Common myeloid progenitor, CD34-positive (primary cell): Measurements from ENCODE around the gene HAPSTR1.
"Not testable (repeated sequence)": the region's sequence is repeated elsewhere in the genome, so short reads cannot be mapped to it uniquely, and the experiment has no call there.

ENCODE experiments used
- CTCF ChIA-PET: fragments of 350-600 bp; sonication (Branson Sonifier 250); formaldehyde crosslinking; loops from one replicate; lab custom pipeline; 2021; ENCODE audit warnings: antibody characterized with exemption; lab: Charles Lee
- POLR2A ChIA-PET: fragments of 350-600 bp; sonication (Branson Sonifier 250); formaldehyde crosslinking; loops from one replicate; lab custom pipeline; 2021; ENCODE audit warnings: antibody characterized with exemption; lab: Charles Lee
- DNase-seq, 3 donors: peaks; one replicate each; pipeline versions ENCODE4 v3.0.0 to v3.0.0-alpha.2; 2013
- H3K27ac ChIP-seq, 2 experiments: 1 replicate in 1 of 2; 2 replicates in 1 of 2; pipeline ENCODE4 v1.7.0; 2013; ENCODE audit warnings: inconsistent platforms in 2 of 2, low read length in 2 of 2, mild to moderate bottlenecking in 2 of 2, low read depth in 1 of 2, moderate library complexity in 1 of 2; ENCODE audit not compliant: severe bottlenecking in 2 of 2, insufficient read depth in 1 of 2, poor library complexity in 1 of 2
- H3K27me3 ChIP-seq, 5 experiments: replicated peaks in 2 of 5; 1 replicate in 3 of 5; 2 replicates in 2 of 5; pipeline versions ENCODE4 v1.6.1 to v1.7.0; 2013; ENCODE audit warnings: low read length in 4 of 5, mild to moderate bottlenecking in 2 of 5, moderate library complexity in 2 of 5, inconsistent platforms in 1 of 5; ENCODE audit not compliant: insufficient read depth in 5 of 5, control insufficient read depth in 4 of 5
- H3K36me3 ChIP-seq, 4 experiments: 1 replicate in 2 of 4; 2 replicates in 2 of 4; pipeline versions ENCODE4 v1.6.1 to v1.7.0; 2013; ENCODE audit warnings: low read length in 3 of 4, control low read depth in 1 of 4, mild to moderate bottlenecking in 1 of 4; ENCODE audit not compliant: control insufficient read depth in 4 of 4, insufficient read depth in 4 of 4
- H3K4me1 ChIP-seq, 4 experiments: 1 replicate in 3 of 4; 2 replicates in 1 of 4; pipeline versions ENCODE4 v1.6.1 to v1.7.1; 2013; ENCODE audit warnings: low read length in 3 of 4, mild to moderate bottlenecking in 3 of 4, control low read depth in 1 of 4, inconsistent platforms in 1 of 4, moderate library complexity in 1 of 4; ENCODE audit not compliant: control insufficient read depth in 4 of 4, insufficient read depth in 4 of 4; ENCODE audit errors: control extremely low read depth in 1 of 4
- H3K4me3 ChIP-seq, 7 experiments: 1 replicate in 4 of 7; 2 replicates in 3 of 7; pipeline versions ENCODE4 v1.5.1 to v1.7.0; 2013; ENCODE audit warnings: mild to moderate bottlenecking in 7 of 7, low read length in 6 of 7, moderate library complexity in 6 of 7, inconsistent platforms in 2 of 7, low read depth in 2 of 7, control low read depth in 1 of 7; ENCODE audit not compliant: insufficient read depth in 4 of 7, control insufficient read depth in 1 of 7; ENCODE audit errors: extremely low read depth in 1 of 7
- H3K9me3 ChIP-seq, 5 experiments: 1 replicate in 4 of 5; 2 replicates in 1 of 5; pipeline versions ENCODE4 v1.6.1 to v1.7.1; 2013; ENCODE audit warnings: low read length in 4 of 5, mild to moderate bottlenecking in 2 of 5, inconsistent platforms in 1 of 5, low read depth in 1 of 5, moderate library complexity in 1 of 5; ENCODE audit not compliant: control insufficient read depth in 4 of 5, insufficient read depth in 2 of 5; ENCODE audit errors: control extremely low read depth in 1 of 5
- WGBS: methylation state at CpG from one replicate; pipeline ENCODE4 v1.1.5; 2013; ENCODE audit not compliant: insufficient coverage; 5-methylcytosine and 5-hydroxymethylcytosine counted together

The HAPSTR1 gene

DNA sequence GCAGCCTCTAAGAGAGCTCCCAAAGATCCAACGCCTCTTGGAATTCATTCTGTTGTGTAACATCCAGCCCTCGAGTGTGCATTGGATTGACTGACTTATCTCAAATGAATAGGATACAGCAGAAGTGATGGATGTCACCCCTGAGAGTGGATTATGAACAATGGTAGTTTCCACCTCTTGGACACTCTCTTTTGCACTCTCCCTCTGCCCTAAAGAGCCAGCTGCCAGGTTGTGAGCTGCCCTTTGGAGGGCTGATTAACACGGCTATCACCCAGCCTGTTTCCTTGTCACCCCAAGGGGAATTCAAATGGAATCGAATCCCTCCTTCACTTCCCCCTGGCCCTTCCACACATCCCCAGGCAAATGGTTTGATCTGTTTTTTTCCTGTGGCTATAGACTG lies 21.2 kb upstream of the HAPSTR1 start:
- no peaks in the 10 kb centered on the region for H3K27me3 ChIP-seq
- H3K9me3 ChIP-seq: peaks cover 0 to 3% (median 0%) of the 10 kb centered on the region in 5 experiments
- ChIA-PET CTCF (no interaction called here), POLR2A (no interaction called here)
- H3K27ac ChIP-seq: no peak overlapping the region
- H3K4me3 ChIP-seq: no peak overlapping the region
- no peaks in the 10 kb centered on the region for H3K4me1 ChIP-seq
- no peaks in the 10 kb centered on the region for H3K36me3 ChIP-seq
- WGBS: 80% methylated on average over 2 of the region's 4 CpGs
- no peak for DNase-seq

DNA sequence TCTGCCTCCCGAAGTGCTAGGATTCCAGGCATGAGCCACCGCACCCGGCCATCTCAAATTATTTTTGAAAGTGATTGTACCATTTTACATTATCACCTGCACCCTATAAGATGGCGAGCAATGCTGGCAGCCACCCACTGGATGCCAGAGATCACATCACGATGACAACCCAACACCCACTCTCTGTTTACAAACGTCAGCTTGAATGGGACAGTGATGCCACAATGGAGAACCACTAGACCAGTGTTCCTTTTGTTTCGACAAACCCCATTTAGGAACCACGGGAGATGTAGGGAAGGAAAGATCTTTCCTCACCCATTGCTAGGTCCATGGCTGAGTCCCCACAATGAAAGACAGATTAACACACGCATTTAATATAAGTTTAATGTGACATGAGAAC lies 20.1 kb upstream of the HAPSTR1 start:
- H3K4me1 ChIP-seq: peaks cover 0 to 2% (median 0%) of the 10 kb centered on the region in 4 experiments
- WGBS: 90% methylated on average over 6 of the region's 9 CpGs
- H3K27me3 ChIP-seq: no peaks in the 10 kb centered on the region
- no peak for DNase-seq
- H3K36me3 ChIP-seq: no peaks in the 10 kb centered on the region
- H3K9me3 ChIP-seq: peaks cover 0 to 3% (median 0%) of the 10 kb centered on the region in 5 experiments
- CTCF ChIA-PET: no interaction called here
- no peak overlapping the region for H3K27ac ChIP-seq
- H3K4me3 ChIP-seq: no peak overlapping the region
- POLR2A ChIA-PET: no interaction called here

DNA sequence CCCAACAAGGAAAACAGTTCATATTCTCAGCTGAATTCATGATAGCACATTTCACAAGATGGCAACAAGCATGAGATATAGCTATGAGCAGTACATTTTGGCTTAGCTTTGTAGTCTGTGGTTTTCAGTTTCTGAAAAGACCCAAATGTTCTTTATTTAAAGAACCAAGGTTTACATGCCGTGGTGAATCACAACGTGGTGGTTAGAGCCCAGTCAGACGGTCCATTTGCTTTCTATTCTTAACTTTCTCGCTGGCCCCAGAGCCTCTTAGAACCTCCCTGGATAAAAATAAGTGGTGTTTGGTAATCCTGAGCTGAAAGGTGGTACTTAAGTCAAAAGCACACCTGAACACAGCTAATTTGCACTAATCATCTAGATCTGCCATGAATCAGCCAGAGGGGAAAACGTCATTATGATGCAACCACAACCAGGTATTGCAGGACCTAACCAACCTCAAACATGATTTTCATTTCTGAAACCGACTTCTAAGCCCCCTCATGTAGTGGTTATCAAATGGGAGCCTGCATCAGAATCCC lies 18.6 kb upstream of the HAPSTR1 start:
- Histone ChIP-seq H3K4me1 (peaks cover 0 to 14% (median 0%) of the 10 kb centered on the region in 4 experiments), H3K4me3 (no peak overlapping the region), H3K27me3 (no peaks in the 10 kb centered on the region), H3K27ac (no peak overlapping the region), H3K9me3 (peaks cover 0 to 3% (median 0%) of the 10 kb centered on the region in 5 experiments), H3K36me3 (no peaks in the 10 kb centered on the region)
- ChIA-PET POLR2A (no interaction called here), CTCF (no interaction called here)
- peak in 1 of 3 donors; percentile 7 for DNase-seq
- WGBS: 68% methylated on average over 4 of the region's 6 CpGs

DNA sequence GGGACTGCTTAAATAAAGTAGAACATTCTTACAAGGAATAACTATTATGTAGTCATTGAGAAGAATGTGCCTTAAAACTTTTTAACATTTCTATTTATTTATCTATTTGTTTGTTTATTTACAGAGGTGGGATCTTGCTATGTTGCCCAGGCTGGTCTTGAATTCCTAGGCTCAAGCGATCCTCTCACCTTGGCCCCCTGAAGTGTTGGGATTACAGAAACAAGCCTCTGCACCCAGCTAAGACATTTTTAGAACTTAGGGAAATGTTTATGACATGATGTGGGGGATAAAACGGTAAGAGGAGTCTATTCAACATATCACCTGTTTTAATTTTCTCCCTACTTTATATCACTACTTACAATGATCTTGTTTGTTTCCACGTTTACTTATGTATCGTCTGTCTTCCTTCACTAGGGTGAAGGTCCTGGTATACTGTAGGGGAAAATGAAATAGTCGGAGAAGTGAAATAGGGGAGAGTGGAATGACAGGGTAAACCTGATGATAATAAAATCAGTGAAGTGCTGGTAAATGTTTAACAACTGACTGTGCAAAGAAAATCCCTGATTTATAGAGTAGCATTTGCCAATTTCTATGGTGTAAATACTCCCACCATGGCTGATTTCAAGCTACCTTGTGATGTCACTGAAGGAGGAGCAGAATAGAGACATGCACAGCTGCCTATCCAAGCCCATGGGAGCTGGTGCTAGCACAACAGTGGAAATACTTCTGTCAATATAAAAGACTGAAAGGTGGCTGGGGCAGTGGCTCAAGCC lies 16.0 kb upstream of the HAPSTR1 start:
- Histone ChIP-seq H3K27me3 (no peaks in the 10 kb centered on the region), H3K9me3 (peaks cover 0 to 6% (median 2%) of the 10 kb centered on the region in 5 experiments), H3K4me1 (peaks cover 0 to 19% (median 0%) of the 10 kb centered on the region in 4 experiments), H3K4me3 (no peak overlapping the region), H3K36me3 (no peaks in the 10 kb centered on the region), H3K27ac (no peak overlapping the region)
- CTCF ChIA-PET: no interaction called here
- no peak for DNase-seq
- POLR2A ChIA-PET: no interaction called here
- 100% methylated on average over 2 of the region's 5 CpGs for WGBS

DNA sequence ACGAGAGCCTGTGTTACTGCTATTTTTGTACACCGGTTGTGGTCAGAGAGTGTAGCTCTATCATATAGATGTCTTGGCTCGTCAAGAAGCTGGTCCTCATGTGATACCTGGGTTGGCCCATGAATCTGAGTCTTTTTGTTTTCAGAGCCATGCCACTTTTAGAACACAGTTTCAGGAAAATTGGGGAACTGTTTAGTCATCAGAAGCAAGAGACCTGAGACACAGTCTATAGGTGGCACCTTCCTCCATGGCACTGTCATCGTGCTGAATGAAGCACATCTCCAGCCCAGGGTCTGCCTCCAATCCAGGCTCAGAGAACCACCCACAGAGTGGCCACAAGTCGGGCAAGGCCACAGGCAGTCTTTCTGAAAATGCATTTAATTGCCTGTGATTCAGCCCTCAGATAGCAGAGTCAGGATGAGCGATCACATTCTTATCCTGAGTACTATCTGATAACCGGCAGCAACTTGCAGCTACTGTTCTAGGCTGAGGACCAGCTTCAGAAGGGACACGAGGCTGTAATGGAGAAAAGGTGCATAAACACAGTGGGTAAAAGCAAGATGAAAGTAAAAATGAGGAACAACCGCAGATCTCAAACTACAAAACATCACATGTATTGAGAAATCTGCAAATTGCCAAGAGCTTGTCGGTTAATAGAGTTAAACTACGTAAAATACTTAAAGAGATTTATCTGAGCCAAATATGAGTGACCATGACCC lies 14.2 kb upstream of the HAPSTR1 start:
- Histone ChIP-seq H3K9me3 (peaks cover 0 to 6% (median 2%) of the 10 kb centered on the region in 5 experiments), H3K4me1 (peaks cover 0 to 26% (median 0%) of the 10 kb centered on the region in 4 experiments), H3K27me3 (no peaks in the 10 kb centered on the region), H3K36me3 (no peaks in the 10 kb centered on the region), H3K4me3 (no peak overlapping the region), H3K27ac (no peak overlapping the region)
- POLR2A ChIA-PET: interaction anchor here (0.7 kb wide), 1 partner anchor 11 kb away, joined by 3 read pairs; no protein-coding TSS in a partner anchor
- CTCF ChIA-PET: no interaction called here
- WGBS: 92% methylated on average over 9 of the region's 11 CpGs
- DNase-seq: peak in 1 of 3 donors; percentile 44

DNA sequence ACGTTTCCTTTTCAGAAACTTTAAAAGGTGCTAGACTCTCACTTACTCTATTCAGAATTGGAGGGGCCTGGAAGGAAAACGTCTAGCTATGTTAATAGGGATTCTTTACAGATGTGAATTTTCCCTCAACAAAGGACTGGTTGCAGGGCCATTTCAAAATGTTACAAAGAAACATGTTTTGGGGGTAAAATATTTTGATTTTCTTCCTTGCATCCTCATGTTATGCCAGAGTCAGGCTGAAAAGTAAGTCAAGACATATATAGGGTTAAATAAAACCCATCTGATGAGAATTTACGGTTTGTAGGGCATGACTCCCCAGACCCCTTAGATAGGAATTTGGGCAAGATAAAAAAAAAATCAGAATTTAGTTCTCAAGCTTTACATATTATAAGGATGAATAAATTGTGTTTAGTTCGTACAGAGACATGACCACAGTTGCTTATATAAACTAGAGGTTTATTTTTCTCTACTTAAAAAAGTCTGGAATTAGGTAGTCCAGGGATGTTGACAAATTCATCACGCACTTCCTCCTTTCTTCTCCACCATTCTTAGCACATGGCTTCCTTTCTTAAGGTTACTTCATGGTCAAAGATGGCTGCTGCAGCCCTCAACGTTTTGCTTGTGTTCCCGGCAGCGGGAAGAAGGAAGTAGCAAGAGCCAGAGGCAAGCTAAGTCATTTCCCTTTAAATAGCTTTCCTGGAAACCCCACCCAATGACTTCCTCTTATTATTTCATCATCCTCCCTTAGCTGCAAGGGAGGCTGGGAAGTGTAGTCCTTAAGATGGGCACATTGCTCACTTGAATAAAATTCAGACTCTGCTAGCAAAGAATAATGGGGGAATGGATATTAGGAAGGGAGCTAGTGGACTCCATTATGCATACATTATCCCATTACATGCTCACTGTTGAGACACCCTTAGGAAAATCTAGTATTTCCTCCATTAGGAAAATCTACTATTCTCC lies 12.7 kb upstream of the HAPSTR1 start:
- ChIA-PET POLR2A (interaction anchor here (0.6 kb wide), 1 partner anchor 12 kb away, joined by 4 read pairs; no protein-coding TSS in a partner anchor), CTCF (interaction anchor here (1.6 kb wide), 1 partner anchor 11 kb away, joined by 3 read pairs; no protein-coding TSS in a partner anchor)
- DNase-seq: peak; percentile 62 to 88 (median 85)
- not testable (repeated sequence) for H3K9me3 ChIP-seq, H3K27ac ChIP-seq, H3K27me3 ChIP-seq, H3K36me3 ChIP-seq, H3K4me3 ChIP-seq
- peaks cover 0 to 26% (median 0%) of the 10 kb centered on the region in 4 experiments for H3K4me1 ChIP-seq
- 100% methylated on average over 1 of the region's 8 CpGs for WGBS
